Liver (tissue), 9 donors: ENCODE measurements around the gene POC1A. TPM values are rescaled to one million over a fixed set of nuclear protein-coding genes. Genes with fewer than 3 reads are reported as not detected.
"Not testable (repeated sequence)": the region's sequence is repeated elsewhere in the genome, so short reads cannot be mapped to it uniquely, and the experiment has no call there.

Experiments
- DNase-seq: peaks from one replicate; pipeline ENCODE4 v3.0.0-alpha.2; 2017; ENCODE audit warnings: low spot score
- H3K27ac ChIP-seq, 2 donors: one replicate each; pipeline ENCODE4 v1.7.0; 2013; ENCODE audit warnings: inconsistent platforms in 2 of 2, low read length in 2 of 2, control low read depth in 1 of 2, low read depth in 1 of 2, mild to moderate bottlenecking in 1 of 2
- H3K27me3 ChIP-seq, 4 donors: one replicate each; pipeline versions ENCODE4 v1.6.1 to v1.7.0; 2013; ENCODE audit warnings: low read length in 3 of 4, inconsistent platforms in 1 of 4, mild to moderate bottlenecking in 1 of 4, moderate library complexity in 1 of 4; ENCODE audit not compliant: control insufficient read depth in 4 of 4, insufficient read depth in 4 of 4
- H3K36me3 ChIP-seq, 4 donors: one replicate each; pipeline versions ENCODE4 v1.6.1 to v1.7.0; 2013; ENCODE audit warnings: low read length in 3 of 4, mild to moderate bottlenecking in 3 of 4, low read depth in 1 of 4, moderate library complexity in 1 of 4; ENCODE audit not compliant: control insufficient read depth in 4 of 4, insufficient read depth in 3 of 4
- H3K4me1 ChIP-seq, 4 donors: one replicate each; pipeline versions ENCODE4 v1.6.1 to v1.7.0; 2013; ENCODE audit warnings: low read length in 3 of 4, mild to moderate bottlenecking in 3 of 4, moderate library complexity in 1 of 4; ENCODE audit not compliant: control insufficient read depth in 4 of 4, insufficient read depth in 4 of 4
- H3K4me3 ChIP-seq, 3 donors: one replicate each; pipeline versions ENCODE4 v1.6.1 to v1.7.0; 2013; ENCODE audit warnings: low read length in 3 of 3, control low read depth in 1 of 3, low read depth in 1 of 3, mild to moderate bottlenecking in 1 of 3
- H3K9ac ChIP-seq, 2 donors: one replicate each; pipeline ENCODE4 v1.7.0; 2013; ENCODE audit warnings: low read length in 2 of 2, mild to moderate bottlenecking in 2 of 2, moderate library complexity in 2 of 2, control low read depth in 1 of 2, low read depth in 1 of 2
- H3K9me3 ChIP-seq, 4 donors: one replicate each; pipeline versions ENCODE4 v1.6.1 to v1.7.0; 2013; ENCODE audit warnings: low read length in 3 of 4; ENCODE audit not compliant: control insufficient read depth in 4 of 4
- ATF3 ChIP-seq: IDR thresholded peaks from 2 replicates; pipeline ENCODE4 v1.6.1; 2016; ENCODE audit warnings: antibody characterized with exemption
- EGR1 ChIP-seq, 2 donors: IDR thresholded peaks; 2 replicates each; pipeline ENCODE4 v1.6.1; 2016 to 2018; ENCODE audit warnings: antibody characterized with exemption in 2 of 2, low read depth in 2 of 2
- GABPA ChIP-seq, 2 donors: IDR thresholded peaks in 1 of 2; conservative IDR thresholded peaks in 1 of 2; 2 replicates each; pipeline ENCODE4 v1.6.1; 2016; ENCODE audit warnings: antibody characterized with exemption in 2 of 2, mild to moderate bottlenecking in 1 of 2, moderate library complexity in 1 of 2
- HNF4A ChIP-seq, 2 donors: conservative IDR thresholded peaks; 2 replicates each; pipeline ENCODE4 v1.6.1; 2016; ENCODE audit warnings: antibody characterized with exemption in 2 of 2, mild to moderate bottlenecking in 2 of 2
- JUND ChIP-seq, 2 donors: IDR thresholded peaks; 2 replicates each; pipeline ENCODE4 v1.6.1; 2016; ENCODE audit warnings: antibody characterized with exemption in 2 of 2
- NR2F2 ChIP-seq: IDR thresholded peaks from 2 replicates; pipeline ENCODE4 v1.6.1; 2016; ENCODE audit warnings: antibody characterized with exemption
- REST ChIP-seq: IDR thresholded peaks from 2 replicates; pipeline ENCODE4 v1.6.1; 2016; ENCODE audit warnings: antibody characterized with exemption, mild to moderate bottlenecking
- YY1 ChIP-seq: IDR thresholded peaks from 2 replicates; pipeline ENCODE4 v1.6.1; 2016; ENCODE audit warnings: antibody characterized with exemption, mild to moderate bottlenecking
- WGBS: extraction: QIAGEN DNeasy Blood & Tissue Kit; methylation state at CpG from one replicate; pipeline ENCODE4 v1.1.7; 2013; 5-methylcytosine and 5-hydroxymethylcytosine counted together
- polyA plus RNA-seq, 2 donors: library from polyadenylated mRNA; stranded (reverse) in 1 of 2; unstranded in 1 of 2; fragments of 200-250 nt in 1 of 2; fragments of >200 nt in 1 of 2; fragmentation: Nextera tagmentation in 1 of 2; extraction: Ambion mirVana in 1 of 2; gene quantifications; one replicate each; pipeline versions ENCODE4 v1.2.1 to v1.2.3, GENCODE V29; 2013 to 2015
- total RNA-seq, 2 donors: library from RNA; depleted of rRNA; stranded (reverse); fragments of >200 nt; gene quantifications; one replicate each; pipeline ENCODE4 v1.2.3, GENCODE V29; 2014
- donor health status: healthy.
- donor health status: healthy.
- donor health status: healthy.
- donor health status: healthy.
- donor health status: healthy.

POC1A gene
- total and polyA plus RNA-seq, 4 donors, result 1.4 to 12.7 (median 4.8) TPM

GRCh38 chr3:52173101-52173500, 18.9 kb upstream of the POC1A start (continued):
- TF ChIP-seq REST (no peak), EGR1 (IDR thresholded peaks at IDR 0.05; ENCODE audit: low read depth in 2 of 2) (no peak), NR2F2 (no peak)

GRCh38 chr3:52172262-52172757, 18.1 kb upstream of the POC1A start:
- Histone ChIP-seq H3K9me3 (no peaks in the 10 kb centered on the region), H3K36me3 (no peaks in the 10 kb centered on the region), H3K27me3 (no peaks in the 10 kb centered on the region), H3K9ac (no peak overlapping the region), H3K27ac (no peak overlapping the region), H3K4me1 (peaks cover 6 to 16% (median 10%) of the 10 kb centered on the region in 4 donors), H3K4me3 (no peak overlapping the region)
- TF ChIP-seq YY1, result no peak
- DNase-seq, result no peak
- WGBS, result 92% methylated on average over 5 of the region's 5 CpGs

GRCh38 chr3:52171514-52172261, 17.5 kb upstream of the POC1A start:
- WGBS, result 95% methylated on average over 3 of the region's 3 CpGs
- no peaks in the 10 kb centered on the region for H3K9me3 ChIP-seq
- no peak overlapping the region for H3K9ac ChIP-seq
- H3K27ac ChIP-seq, result no peak overlapping the region
- no peak overlapping the region for H3K4me3 ChIP-seq
- no peak for DNase-seq
- peak in 1 of 2 donors; percentile 24 for TF ChIP-seq EGR1 (IDR thresholded peaks at IDR 0.05; ENCODE audit: low read depth in 2 of 2)
- TF ChIP-seq HNF4A (conservative IDR thresholded peaks at IDR 0.05), result no peak
- peak in 1 of 2 donors; percentile 77 for TF ChIP-seq JUND (IDR thresholded peaks at IDR 0.05)
- TF ChIP-seq GABPA (IDR thresholded peaks at IDR 0.05 in 1 of 2, conservative IDR thresholded peaks at IDR 0.05 in 1 of 2), result no peak
- no peak for TF ChIP-seq ATF3
- no peaks in the 10 kb centered on the region for H3K27me3 ChIP-seq
- no peaks in the 10 kb centered on the region for H3K36me3 ChIP-seq
- H3K4me1 ChIP-seq, result peaks cover 5 to 11% (median 8%) of the 10 kb centered on the region in 4 donors

GRCh38 chr3:52170217-52170616, 16.0 kb upstream of the POC1A start:
- H3K36me3 ChIP-seq, H3K9me3 ChIP-seq, DNase-seq, H3K4me1 ChIP-seq, H3K27me3 ChIP-seq, H3K4me3 ChIP-seq, H3K9ac ChIP-seq, H3K27ac ChIP-seq: not testable (repeated sequence)
- 96% methylated on average over 3 of the region's 3 CpGs for WGBS
